Fibroblast of skin of right quadriceps (primary cell): ENCODE results near the gene PLCXD3.
"Not testable (repeated sequence)": the region's sequence is repeated elsewhere in the genome, so short reads cannot be mapped to it uniquely, and the experiment has no call there.

Source experiments
- DNase-seq: peaks from one replicate; pipeline ENCODE4 v3.0.0-alpha.2; 2013

PLCXD3 gene

GRCh38 chr5:41482715-41483114 is 27.7 kb downstream of the PLCXD3 start:
- DNase-seq = no peak

GRCh38 chr5:41482173-41482572 is 28.2 kb downstream of the PLCXD3 start:
- DNase-seq = no peak

- not testable (repeated sequence) for DNase-seq
Measured at GRCh38 chr5:41471571-41472208, 38.7 kb downstream of the PLCXD3 start.

- DNase-seq = no peak
Measured at GRCh38 chr5:41465493-41466171, 44.8 kb downstream of the PLCXD3 start.

GRCh38 chr5:41459557-41459956 is 50.8 kb downstream of the PLCXD3 start:
- no peak for DNase-seq

GRCh38 chr5:41457094-41457493 is 53.3 kb downstream of the PLCXD3 start:
- no peak for DNase-seq

- DNase-seq = no peak
Measured at GRCh38 chr5:41452506-41452905, 57.9 kb downstream of the PLCXD3 start.

- DNase-seq = no peak
Measured at GRCh38 chr5:41447650-41448510, 62.5 kb downstream of the PLCXD3 start.

- peak; percentile 0 for DNase-seq
Measured at GRCh38 chr5:41445937-41446563, 64.4 kb downstream of the PLCXD3 start.

- DNase-seq = no peak
Measured at GRCh38 chr5:41435276-41435675, 75.1 kb downstream of the PLCXD3 start.

GRCh38 chr5:41433552-41434181 is 76.7 kb downstream of the PLCXD3 start:
- no peak for DNase-seq

GRCh38 chr5:41432481-41433253 is 77.7 kb downstream of the PLCXD3 start:
- DNase-seq = no peak

GRCh38 chr5:41427505-41427904 is 82.9 kb downstream of the PLCXD3 start:
- DNase-seq = no peak

- DNase-seq = no peak
Measured at GRCh38 chr5:41425736-41426135, 84.7 kb downstream of the PLCXD3 start.

GRCh38 chr5:41420492-41421067 is 89.8 kb downstream of the PLCXD3 start:
- DNase-seq = no peak

- peak; percentile 39 for DNase-seq
Measured at GRCh38 chr5:41418220-41419031, 92.0 kb downstream of the PLCXD3 start.

- no peak for DNase-seq
Measured at GRCh38 chr5:41416336-41416735, 94.1 kb downstream of the PLCXD3 start.

- DNase-seq = no peak
Measured at GRCh38 chr5:41415242-41415641, 95.2 kb downstream of the PLCXD3 start.

- DNase-seq = peak; percentile 85
Measured at GRCh38 chr5:41414598-41414997, 95.8 kb downstream of the PLCXD3 start.

- DNase-seq = no peak
Measured at GRCh38 chr5:41413074-41413473, 97.3 kb downstream of the PLCXD3 start.

- no peak for DNase-seq
Measured at GRCh38 chr5:41412496-41412895, 97.9 kb downstream of the PLCXD3 start.
